Glomerular visceral epithelial cell (primary cell): ENCODE data around the gene OTOP2.

Source experiments
- DNase-seq: peaks from one replicate; pipeline ENCODE4 v3.0.0-alpha.2; 2016; ENCODE audit errors: extremely low spot score

OTOP2 gene

DNA sequence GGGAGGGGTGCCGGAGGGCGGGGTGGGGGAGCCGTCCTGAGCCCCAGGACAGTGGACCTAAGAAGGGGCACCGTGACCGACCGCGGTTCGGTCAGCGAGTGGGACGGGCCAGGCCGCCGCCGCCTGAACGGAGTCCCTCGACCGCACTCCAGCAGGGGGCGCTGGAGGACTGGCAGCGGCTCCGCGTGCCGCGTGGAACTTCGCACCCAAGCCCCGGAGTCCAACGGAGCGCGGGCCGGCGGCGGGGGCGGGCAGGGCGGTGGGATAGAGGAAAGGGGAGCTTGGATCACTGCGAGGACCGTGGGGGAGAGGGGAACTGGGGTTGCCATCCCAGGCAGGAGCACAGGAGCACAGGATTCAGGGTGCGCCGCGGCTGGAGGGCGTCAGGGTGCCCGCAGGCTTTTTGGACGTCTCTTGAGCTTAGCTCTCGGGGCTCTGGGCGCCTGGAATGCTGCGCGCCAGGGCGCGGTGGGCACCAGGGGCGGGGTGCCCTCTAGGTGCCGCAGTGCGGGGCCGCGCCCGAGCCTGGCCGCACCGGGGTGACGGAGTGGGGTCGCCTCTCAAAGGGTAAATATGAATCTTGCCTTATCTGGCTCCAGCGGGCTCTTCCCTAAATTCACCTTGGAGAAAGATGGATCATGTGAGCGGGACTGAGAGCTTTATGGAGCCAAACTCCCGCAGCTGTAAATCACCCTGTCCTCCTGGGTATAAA lies 379 bp upstream of the OTOP2 start:
- DNase-seq = peak; percentile 53

DNA sequence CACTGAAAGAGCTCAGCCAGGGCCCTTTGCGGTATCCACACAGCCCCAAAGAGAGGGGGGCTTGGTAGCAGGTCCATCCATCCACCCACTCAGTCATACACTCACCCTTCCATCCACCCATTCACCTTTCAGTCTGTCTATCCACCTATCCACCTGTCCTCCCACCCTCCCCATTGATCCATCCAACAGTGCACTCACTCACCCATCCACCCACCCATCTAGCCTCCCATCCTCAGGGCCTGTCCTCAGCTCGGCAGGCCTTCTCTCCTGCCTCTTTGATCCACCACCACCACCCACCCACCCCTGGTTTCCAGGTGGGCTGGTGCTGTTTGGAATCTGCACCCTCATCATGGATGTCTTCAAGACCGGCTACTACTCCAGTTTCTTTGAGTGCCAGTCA lies 1.2 kb downstream of the OTOP2 start:
- no peak for DNase-seq

GRCh38 chr17:74928786-74929185 lies 4.7 kb downstream of the OTOP2 start:
- DNase-seq = no peak

DNA sequence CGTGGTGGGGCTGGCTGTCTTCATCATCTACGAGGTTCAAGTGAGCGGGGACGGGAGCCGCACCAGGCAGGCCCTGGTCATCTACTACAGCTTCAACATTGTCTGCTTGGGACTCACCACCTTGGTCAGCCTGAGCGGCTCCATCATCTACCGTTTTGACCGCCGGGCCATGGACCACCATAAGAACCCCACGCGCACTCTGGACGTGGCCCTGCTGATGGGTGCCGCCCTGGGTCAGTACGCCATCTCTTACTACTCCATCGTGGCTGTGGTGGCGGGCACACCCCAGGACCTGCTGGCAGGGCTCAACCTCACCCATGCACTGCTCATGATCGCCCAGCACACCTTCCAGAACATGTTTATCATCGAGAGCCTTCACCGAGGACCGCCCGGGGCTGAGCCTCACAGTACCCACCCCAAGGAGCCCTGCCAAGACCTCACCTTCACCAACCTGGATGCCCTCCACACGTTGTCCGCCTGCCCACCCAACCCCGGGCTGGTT lies 6.5 kb downstream of the OTOP2 start:
- DNase-seq = no peak

GRCh38 chr17:74935048-74935447 lies 11.0 kb downstream of the OTOP2 start:
- DNase-seq = no peak

DNA sequence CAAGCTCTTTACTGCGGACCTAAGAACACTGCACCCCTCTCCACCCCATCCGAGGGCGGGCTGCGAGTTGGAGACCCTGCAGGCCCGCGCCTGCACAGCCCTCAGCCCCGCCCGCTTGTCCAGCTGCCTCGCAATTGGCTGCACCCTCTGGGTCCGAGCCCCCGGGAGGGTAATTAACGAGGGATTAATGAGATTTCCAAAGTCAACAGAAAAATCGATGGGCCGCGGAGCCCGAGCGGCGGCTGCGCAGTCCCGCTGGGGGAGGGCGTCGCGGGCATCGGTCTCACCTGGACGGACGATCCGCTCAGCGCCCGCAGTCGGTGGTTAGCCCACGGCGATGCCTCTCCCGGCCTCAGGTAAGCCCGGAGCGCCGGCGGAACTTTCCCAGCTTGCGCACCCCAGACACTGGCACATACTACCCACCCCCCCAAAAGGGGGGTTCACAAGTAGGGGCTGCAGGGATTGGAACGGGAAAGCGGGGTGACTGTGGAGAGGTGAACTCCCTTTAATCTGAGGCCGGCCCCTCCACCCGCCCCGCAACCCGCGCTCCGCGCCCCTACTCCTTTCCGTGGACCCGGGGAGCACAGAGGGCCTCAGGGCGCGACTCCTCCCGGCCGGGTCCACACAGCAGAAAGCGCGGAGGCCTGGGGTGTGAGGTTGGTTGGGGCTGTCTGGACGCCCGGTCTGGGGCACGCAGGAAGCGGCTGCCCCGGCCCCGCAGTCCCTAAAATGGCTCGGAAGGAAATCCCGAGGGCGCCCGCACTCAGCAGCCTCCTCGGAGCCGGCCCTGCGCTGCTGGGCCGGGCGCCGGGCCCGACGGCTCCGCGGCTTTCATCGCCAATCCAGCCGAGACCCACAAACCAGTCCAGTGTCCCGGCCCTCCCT lies 11.8 kb downstream of the OTOP2 start, which contains the start of gene OTOP3:
Gene OTOP3, plus strand, starts transcription at position 314 of the 885 bp plus-strand sequence. Its CDS starts 24 bp downstream, at position 338.
- DNase-seq = no peak

DNA sequence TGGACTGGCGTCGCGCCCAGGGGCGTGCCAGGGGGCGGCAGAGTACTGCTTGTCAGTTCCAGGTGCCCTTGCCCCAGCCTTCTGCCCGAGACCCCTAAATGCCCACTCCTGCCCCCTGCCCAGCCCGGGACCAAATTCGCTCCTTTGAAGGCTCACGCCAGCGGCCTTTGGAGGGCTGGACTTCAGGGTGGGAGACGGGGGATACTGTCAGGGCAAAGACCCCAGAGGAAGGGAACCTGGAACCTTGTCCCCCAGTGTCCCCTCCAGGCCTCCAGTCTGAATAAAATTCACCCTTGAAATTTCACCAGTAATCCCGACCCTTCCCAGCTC lies 12.4 kb downstream of the OTOP2 start:
- no peak for DNase-seq

GRCh38 chr17:74937064-74938051 lies 13.3 kb downstream of the OTOP2 start:
- no peak for DNase-seq

DNA sequence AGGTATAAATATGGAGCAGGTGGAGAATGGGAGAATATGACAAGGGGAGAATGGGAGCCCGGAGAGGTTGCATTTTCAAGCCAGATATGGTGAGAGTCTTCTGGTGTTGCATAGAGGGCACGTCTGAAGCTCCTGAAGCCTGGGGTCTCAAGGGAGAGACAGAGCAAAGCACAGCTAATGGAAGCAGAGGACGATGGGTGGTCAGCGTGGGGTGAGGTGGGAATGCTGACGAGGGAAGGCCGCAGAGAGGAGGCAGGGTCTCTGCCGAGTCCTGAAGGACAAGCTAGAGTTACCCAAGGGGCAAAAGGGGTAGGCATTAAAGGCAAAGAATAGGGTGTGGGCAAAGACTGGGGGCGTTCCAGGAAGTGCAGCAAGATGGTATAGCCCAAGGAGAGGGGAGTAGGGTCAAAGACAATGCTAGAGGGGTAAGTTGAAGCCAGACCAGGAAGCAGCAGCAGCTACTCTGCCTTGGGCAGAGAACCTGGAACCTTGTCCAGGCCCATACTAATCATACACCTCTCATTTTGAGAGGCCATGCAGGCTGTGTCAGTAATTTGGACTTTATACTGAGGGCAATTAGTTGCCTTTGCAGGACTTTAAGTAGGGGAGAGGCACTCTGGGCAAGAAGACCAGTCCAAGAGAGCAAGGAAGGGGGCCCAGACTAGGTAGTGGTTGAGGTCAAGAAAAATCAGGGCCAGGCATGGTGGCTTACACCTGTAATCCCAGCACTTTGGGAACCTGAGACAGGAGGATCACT lies 14.3 kb downstream of the OTOP2 start:
- DNase-seq = no peak

GRCh38 chr17:74939534-74939933 lies 15.5 kb downstream of the OTOP2 start:
- DNase-seq = no peak

DNA sequence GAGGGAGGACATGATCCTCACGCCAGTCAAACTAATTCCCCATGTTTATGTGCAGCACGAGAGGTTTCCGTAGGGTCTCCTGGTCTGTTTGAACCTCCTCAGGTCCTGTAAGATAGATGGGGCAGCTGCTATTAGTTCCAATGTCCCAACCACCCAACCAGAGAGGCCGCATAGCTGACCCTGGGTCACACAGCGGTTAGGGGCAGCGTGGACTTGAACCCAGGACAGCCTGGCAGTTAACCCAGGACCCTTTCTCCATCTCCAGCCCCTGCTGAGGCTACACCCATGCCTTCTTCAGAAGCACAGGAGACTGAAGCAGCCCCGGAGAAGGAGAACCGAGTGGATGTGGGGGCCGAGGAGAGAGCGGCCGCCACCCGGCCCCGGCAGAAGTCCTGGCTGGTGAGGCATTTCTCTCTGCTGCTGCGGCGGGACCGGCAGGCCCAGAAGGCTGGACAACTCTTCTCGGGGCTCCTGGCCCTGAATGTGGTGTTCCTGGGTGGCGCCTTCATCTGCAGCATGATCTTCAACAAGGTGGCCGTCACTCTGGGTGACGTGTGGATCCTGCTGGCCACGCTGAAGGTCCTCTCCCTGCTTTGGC lies 17.2 kb downstream of the OTOP2 start:
- DNase-seq = no peak

GRCh38 chr17:74943808-74944522 lies 19.9 kb downstream of the OTOP2 start:
- no peak for DNase-seq

DNA sequence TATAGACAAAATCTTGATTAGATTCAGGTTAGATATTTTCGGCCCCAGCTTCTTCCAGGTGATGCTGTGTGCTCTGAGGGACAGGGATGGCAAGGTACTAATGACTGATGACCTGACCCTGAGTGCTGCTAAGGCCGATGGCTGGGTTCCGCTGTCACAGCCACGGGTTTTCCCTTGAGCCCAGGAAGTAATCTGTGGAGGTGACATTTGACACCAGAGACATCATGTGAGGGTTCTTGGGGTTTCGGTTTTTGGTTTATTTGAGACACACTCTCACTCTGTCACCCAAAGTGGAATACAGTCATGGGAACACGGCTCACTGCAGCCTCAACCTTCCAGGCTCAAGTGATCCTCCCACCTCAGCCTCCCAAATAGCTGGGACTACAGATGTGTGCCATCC lies 21.5 kb downstream of the OTOP2 start:
- DNase-seq = no peak

GRCh38 chr17:74946641-74947040 lies 22.6 kb downstream of the OTOP2 start:
- DNase-seq = no peak

- DNase-seq = no peak
Observed at GRCh38 chr17:74947041-74947754, 23.1 kb downstream of the OTOP2 start.

DNA sequence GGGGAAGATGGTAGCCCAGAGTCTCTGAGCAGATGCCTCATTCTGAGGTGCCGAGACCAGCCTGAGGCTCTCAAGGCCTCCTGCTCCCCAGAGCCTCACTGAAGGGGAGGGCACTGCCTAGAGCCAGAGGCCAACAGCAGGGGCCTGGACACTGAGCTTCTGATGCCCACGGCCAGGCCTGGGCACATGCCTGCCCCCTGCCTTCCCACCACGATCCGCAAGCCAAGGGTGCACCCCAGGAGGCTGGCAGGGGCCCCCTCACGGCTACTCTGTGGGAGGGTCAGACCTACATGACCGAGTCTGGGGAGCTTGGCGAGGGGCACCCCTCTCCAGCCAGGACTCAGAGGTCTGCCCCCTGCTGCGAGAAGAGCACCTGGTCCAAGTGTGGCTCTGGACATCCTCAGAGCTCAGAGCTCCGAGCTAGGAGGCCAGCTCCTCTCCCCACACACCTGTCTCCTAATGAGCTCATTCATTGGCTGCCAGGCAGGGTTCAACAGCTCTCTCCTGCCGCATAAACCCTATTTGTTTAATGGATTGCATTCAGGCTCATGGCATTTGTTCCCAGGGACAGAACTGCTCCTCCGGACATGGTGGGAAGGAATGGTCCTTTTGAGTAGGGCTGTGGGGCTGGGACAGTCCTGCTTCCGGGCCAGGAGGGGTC lies 25.5 kb downstream of the OTOP2 start:
- DNase-seq = no peak

DNA sequence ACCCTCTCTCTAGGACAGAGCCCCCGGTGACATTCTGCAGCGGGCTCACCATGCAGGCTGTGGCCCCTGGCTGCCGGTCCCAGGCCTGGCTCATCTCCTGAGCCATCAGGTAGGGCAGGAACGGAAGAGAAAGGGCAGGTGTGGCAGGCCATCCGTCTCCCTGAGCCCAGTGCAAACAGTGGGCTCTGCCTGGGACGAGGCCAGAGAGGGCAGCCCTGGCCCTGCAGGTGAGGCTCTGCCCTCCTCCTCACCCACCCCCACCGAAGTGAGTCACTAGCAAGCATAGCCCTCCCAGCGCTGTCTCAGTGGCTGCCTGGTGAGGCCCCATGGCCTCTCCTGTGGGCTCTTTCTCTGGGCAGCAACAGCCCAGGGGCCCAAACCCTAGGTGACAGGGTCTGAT lies 26.1 kb downstream of the OTOP2 start:
- DNase-seq = no peak

DNA sequence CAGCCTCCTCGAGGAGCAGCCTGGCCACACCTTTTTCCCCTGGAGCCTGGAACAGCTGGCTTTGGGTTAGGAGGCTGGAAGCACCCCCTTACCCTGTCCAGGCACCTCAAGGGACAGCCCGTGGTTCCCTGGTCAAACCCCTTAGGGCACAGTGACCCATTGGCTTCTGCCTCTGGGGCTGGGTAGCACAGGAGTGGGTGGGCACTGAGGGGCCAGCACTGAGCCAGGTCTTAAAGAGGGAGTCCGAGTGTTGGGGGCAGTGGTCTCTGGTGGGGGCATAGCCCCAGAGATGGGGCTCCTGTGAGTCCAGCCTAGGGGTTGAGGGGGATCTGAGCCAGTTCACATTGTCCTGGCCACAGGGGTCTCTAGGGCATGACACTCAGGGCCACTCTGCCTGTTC lies 27.0 kb downstream of the OTOP2 start:
- DNase-seq = no peak
